A549 (cell line): ENCODE measurements around the gene DAB1.

Experiments
- CTCF ChIP-seq: fragments of >200 bp; sonication (Bioruptor Twin); formaldehyde crosslinking; IDR thresholded peaks from 3 replicates; pipeline ENCODE4 v1.5.1; 2016
- E2F6 ChIP-seq: IDR thresholded peaks from 2 replicates; pipeline ENCODE4 v1.6.1; 2012; ENCODE audit warnings: low read depth, borderline replicate concordance
- EP300 ChIP-seq, 2 experiments: fragments of >200 bp; sonication (Bioruptor Twin); formaldehyde crosslinking; IDR thresholded peaks; 2 replicates in 1 of 2; 3 replicates in 1 of 2; pipeline ENCODE4 v1.6.1; 2016 to 2017
- FOSL2 ChIP-seq, 2 experiments: fragments of 450-650 bp in 1 of 2; fragments of >200 bp in 1 of 2; sonication (Bioruptor Twin) in 1 of 2; formaldehyde crosslinking; IDR thresholded peaks; 2 replicates each; pipeline versions ENCODE4 v1.5.0 to v1.6.1; 2016 to 2020; ENCODE audit warnings: mild to moderate bottlenecking in 1 of 2, moderate library complexity in 1 of 2
- JUN ChIP-seq, 2 experiments: fragments of >200 bp; sonication (Bioruptor Twin); formaldehyde crosslinking; IDR thresholded peaks; 2 replicates in 1 of 2; 3 replicates in 1 of 2; pipeline ENCODE4 v1.6.1; 2016 to 2017
- MYC ChIP-seq: IDR thresholded peaks from 2 replicates; pipeline ENCODE4 v1.6.1; 2012; ENCODE audit warnings: mild to moderate bottlenecking, inconsistent platforms, low read length, improper control_type of control experiment, borderline replicate concordance
- PHF8 ChIP-seq: fragments of 200-600 bp; sonication (generic); IDR thresholded peaks from 2 replicates; pipeline ENCODE4 v1.6.1; 2016; ENCODE audit warnings: low read depth, mild to moderate bottlenecking, antibody characterized with exemption, moderate library complexity, borderline replicate concordance
- RFX5 ChIP-seq: fragments of 450-650 bp; IDR thresholded peaks from 2 replicates; pipeline ENCODE4 v1.7.1; 2014; ENCODE audit warnings: antibody characterized with exemption, mild to moderate bottlenecking, moderate library complexity
- SMC3 ChIP-seq: fragments of >200 bp; sonication (Bioruptor Twin); formaldehyde crosslinking; IDR thresholded peaks from 3 replicates; pipeline ENCODE4 v1.6.1; 2018; ENCODE audit warnings: inconsistent platforms
- TF ChIP-seq, protein P1 (sequence below): IDR thresholded peaks from 2 replicates; pipeline ENCODE4 v1.6.1; 2012
- TF ChIP-seq, protein P2 (sequence below): fragments of 450-650 bp; IDR thresholded peaks from 2 replicates; pipeline ENCODE4 v1.6.1; 2014; ENCODE audit warnings: antibody characterized with exemption
- TF ChIP-seq, protein P3 (sequence below): IDR thresholded peaks from 2 replicates; pipeline ENCODE4 v1.6.1; 2012
- TF ChIP-seq, protein P4 (sequence below): fragments of 200-600 bp; sonication (generic); IDR thresholded peaks from 2 replicates; pipeline ENCODE4 v1.6.1; 2016; ENCODE audit warnings: antibody characterized with exemption, mild to moderate bottlenecking, moderate library complexity

DNA sequence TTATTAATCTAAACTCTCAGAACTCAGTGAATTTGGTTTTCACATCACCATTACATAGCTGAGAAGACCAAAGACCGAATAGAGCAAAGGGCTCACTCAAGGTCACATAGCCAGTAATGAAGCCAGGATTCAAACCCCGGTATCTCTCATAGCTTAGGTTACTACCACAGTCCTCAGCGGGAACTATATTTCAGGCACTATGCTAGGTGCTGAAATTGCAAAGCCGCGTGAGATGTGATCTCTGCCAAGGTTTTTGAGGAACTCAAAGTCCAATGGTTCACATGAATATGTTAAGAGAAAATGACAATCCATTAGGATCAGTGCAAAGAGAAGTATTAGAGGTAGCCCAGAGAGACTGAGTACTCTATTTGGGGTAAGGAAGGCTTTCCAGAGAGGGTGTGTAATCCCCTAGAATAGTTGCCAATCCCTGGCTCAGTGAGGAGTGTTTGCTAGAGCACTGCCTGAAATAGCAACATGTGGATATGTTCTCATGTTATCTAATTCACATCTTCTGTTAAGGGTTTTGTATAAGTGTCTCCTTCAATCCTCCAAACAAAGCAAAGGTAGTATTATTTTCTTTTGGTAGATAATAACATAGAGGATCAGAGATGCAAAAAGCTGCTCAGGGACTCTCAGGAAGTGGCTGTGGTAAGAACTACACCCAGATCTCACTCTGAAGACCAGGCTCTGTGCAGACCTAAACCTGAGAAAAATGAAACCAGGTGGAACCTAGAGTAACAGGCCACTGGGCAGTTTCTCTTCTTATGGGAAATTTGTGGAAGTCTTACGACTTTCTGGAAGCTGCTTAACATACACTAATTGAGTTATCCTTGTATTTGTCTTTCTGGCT, 365.0 kb downstream of the DAB1 start:
- TF ChIP-seq CTCF (no peak), RFX5 (no peak), EP300 (IDR thresholded peaks at IDR 0.05) (no peak), PHF8 (no peak), FOSL2 (IDR thresholded peaks at IDR 0.05) (no peak), FOSL2 (CRISPR knock-in tag; IDR thresholded peaks at IDR 0.05) (no peak), SMC3 (no peak), MYC (no peak), JUN (IDR thresholded peaks at IDR 0.05) (no peak), E2F6 (no peak)
- TF ChIP-seq, protein P1, sequence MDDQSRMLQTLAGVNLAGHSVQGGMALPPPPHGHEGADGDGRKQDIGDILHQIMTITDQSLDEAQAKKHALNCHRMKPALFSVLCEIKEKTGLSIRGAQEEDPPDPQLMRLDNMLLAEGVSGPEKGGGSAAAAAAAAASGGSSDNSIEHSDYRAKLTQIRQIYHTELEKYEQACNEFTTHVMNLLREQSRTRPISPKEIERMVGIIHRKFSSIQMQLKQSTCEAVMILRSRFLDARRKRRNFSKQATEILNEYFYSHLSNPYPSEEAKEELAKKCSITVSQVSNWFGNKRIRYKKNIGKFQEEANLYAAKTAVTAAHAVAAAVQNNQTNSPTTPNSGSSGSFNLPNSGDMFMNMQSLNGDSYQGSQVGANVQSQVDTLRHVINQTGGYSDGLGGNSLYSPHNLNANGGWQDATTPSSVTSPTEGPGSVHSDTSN: no peak
- TF ChIP-seq, protein P2, sequence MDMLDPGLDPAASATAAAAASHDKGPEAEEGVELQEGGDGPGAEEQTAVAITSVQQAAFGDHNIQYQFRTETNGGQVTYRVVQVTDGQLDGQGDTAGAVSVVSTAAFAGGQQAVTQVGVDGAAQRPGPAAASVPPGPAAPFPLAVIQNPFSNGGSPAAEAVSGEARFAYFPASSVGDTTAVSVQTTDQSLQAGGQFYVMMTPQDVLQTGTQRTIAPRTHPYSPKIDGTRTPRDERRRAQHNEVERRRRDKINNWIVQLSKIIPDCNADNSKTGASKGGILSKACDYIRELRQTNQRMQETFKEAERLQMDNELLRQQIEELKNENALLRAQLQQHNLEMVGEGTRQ: no peak
- TF ChIP-seq, protein P3, sequence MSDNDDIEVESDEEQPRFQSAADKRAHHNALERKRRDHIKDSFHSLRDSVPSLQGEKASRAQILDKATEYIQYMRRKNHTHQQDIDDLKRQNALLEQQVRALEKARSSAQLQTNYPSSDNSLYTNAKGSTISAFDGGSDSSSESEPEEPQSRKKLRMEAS: no peak
- TF ChIP-seq, protein P4, sequence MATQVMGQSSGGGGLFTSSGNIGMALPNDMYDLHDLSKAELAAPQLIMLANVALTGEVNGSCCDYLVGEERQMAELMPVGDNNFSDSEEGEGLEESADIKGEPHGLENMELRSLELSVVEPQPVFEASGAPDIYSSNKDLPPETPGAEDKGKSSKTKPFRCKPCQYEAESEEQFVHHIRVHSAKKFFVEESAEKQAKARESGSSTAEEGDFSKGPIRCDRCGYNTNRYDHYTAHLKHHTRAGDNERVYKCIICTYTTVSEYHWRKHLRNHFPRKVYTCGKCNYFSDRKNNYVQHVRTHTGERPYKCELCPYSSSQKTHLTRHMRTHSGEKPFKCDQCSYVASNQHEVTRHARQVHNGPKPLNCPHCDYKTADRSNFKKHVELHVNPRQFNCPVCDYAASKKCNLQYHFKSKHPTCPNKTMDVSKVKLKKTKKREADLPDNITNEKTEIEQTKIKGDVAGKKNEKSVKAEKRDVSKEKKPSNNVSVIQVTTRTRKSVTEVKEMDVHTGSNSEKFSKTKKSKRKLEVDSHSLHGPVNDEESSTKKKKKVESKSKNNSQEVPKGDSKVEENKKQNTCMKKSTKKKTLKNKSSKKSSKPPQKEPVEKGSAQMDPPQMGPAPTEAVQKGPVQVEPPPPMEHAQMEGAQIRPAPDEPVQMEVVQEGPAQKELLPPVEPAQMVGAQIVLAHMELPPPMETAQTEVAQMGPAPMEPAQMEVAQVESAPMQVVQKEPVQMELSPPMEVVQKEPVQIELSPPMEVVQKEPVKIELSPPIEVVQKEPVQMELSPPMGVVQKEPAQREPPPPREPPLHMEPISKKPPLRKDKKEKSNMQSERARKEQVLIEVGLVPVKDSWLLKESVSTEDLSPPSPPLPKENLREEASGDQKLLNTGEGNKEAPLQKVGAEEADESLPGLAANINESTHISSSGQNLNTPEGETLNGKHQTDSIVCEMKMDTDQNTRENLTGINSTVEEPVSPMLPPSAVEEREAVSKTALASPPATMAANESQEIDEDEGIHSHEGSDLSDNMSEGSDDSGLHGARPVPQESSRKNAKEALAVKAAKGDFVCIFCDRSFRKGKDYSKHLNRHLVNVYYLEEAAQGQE: no peak
